Activated T-cell treated with anti-CD3 and anti-CD28 coated beads, Interleukin-2, amount 50 U/mL, for 24 hours (primary cell): ENCODE measurements around the gene SNTG2.
"Not testable (repeated sequence)": the region's sequence is repeated elsewhere in the genome, so short reads cannot be mapped to it uniquely, and the experiment has no call there.

Experiments
- DNase-seq: peaks from one replicate; pipeline ENCODE4 v3.0.0-alpha.2; 2020
- H3K27ac Mint-ChIP-seq: 2 replicates; pipeline ENCODE4 v1.8.0; 2020; ENCODE audit warnings: mild to moderate bottlenecking, mixed read lengths
- H3K27me3 Mint-ChIP-seq: 2 replicates; pipeline ENCODE4 v1.8.0; 2020; ENCODE audit warnings: mixed read lengths
- H3K36me3 Mint-ChIP-seq: 2 replicates; pipeline ENCODE4 v1.8.0; 2020; ENCODE audit warnings: low read depth, mixed read lengths
- H3K4me1 Mint-ChIP-seq: 2 replicates; pipeline ENCODE4 v1.8.0; 2020; ENCODE audit warnings: low read depth, mixed read lengths
- H3K4me3 Mint-ChIP-seq: 2 replicates; pipeline ENCODE4 v1.8.0; 2020; ENCODE audit warnings: mild to moderate bottlenecking, moderate library complexity, mixed read lengths
- H3K9me3 Mint-ChIP-seq: 2 replicates; pipeline ENCODE4 v1.8.0; 2020; ENCODE audit warnings: mixed read lengths

SNTG2 gene

DNA sequence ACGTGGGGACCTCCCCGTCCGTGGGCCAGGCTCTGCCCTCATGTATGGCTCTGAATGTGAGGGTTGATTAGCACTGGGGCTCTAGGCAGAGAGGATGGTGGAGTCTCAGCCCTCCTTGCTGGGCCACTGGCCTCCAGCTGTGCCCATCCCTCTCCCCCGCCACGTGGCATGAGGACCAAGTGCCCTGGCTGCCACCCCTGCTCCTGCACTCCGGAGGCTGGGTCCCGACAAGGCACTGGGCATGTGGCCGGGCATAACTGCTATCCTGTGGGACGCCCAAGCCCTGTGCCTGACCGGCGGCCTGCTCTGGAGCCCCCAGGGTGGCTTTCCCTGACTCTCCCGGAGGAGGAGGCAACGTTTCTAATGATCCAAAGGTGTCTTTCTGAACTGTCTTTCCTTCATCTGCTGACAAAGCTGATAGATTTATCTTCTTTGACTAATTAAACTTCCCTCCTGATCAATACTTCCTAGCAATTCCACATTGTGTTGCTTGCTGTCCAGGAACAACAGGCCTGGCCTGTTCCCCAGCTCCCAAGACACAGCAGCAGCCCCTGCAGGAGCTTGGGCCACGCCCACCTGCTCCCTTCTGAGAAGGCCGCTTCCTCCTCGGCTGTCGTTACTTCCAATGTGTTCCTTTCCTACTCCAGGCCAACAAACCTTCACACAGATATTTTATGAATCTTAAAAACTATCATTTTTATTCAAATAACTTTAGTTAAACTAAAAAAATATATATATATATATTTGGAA lies 132.0 kb downstream of the SNTG2 start:
- peaks cover 6% of the 10 kb centered on the region for H3K27me3 Mint-ChIP-seq

DNA sequence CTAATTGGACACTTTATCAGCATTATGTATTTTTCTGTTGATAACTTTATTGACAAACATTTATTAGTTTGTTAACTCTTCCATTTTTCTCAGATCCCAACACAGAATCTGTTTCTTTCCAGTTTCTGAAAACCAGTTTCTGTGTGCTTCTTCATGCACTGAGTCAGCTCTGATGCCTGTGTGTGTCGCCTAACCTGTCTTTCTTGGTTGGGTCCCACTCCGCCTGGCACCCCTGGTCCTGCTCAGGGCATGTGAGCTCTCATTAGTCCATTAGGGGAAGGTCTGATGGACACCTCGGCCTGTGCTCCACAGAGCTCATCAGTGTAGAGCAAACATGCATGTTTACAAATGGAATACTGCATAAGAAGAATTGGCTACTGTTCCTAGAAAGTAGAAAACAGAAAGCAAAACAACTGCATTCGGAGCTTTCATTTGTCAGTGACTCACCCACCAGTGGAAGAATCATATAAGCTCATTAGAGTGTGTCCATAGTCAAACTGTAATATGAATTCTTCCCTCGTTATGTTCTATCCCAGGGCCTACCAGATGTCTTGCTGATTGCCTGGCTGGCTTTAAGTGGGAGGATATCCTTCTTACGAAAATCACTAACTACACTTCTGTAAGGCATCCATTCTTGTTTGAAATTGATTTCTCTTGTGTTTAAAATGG lies 137.7 kb downstream of the SNTG2 start:
- no peak for DNase-seq

More for the DNA sequence above, 132.0 kb downstream of the SNTG2 start:
- no peak for DNase-seq
- no peak overlapping the region for H3K4me3 Mint-ChIP-seq
- H3K27ac Mint-ChIP-seq, result no peak overlapping the region
- H3K9me3 Mint-ChIP-seq, result no peaks in the 10 kb centered on the region
- H3K36me3 Mint-ChIP-seq, result no peaks in the 10 kb centered on the region
- H3K4me1 Mint-ChIP-seq, result no peaks in the 10 kb centered on the region

DNA sequence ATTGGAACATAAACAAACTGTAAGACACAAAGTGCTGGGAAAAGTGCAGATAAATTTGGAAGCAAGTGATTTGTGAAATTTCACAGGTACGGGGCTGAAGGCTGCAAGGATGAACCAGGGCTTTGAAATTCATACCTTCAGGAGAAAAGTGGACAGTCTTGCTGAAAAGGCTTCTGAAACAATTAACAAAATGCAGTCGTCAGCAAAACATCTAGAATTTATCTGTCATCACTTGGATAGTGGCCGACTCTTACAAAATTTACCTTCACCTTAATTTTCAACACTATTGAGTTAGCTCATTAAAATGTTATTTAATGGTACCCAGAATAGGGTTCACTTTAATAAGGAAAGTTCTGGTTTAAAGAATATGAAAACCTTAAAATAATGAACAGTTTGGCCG lies 138.3 kb downstream of the SNTG2 start:
- no peak for DNase-seq
- no peak overlapping the region for H3K27ac Mint-ChIP-seq
- peaks cover 3% of the 10 kb centered on the region for H3K4me1 Mint-ChIP-seq
- no peaks in the 10 kb centered on the region for H3K9me3 Mint-ChIP-seq
- no peaks in the 10 kb centered on the region for H3K27me3 Mint-ChIP-seq
- H3K36me3 Mint-ChIP-seq, result no peaks in the 10 kb centered on the region
- H3K4me3 Mint-ChIP-seq, result no peak overlapping the region

More for the DNA sequence above, 137.7 kb downstream of the SNTG2 start:
- Mint-ChIP-seq H3K27me3 (no peaks in the 10 kb centered on the region), H3K36me3 (no peaks in the 10 kb centered on the region), H3K4me1 (peaks cover 3% of the 10 kb centered on the region), H3K4me3 (no peak overlapping the region), H3K9me3 (no peaks in the 10 kb centered on the region), H3K27ac (no peak overlapping the region)

DNA sequence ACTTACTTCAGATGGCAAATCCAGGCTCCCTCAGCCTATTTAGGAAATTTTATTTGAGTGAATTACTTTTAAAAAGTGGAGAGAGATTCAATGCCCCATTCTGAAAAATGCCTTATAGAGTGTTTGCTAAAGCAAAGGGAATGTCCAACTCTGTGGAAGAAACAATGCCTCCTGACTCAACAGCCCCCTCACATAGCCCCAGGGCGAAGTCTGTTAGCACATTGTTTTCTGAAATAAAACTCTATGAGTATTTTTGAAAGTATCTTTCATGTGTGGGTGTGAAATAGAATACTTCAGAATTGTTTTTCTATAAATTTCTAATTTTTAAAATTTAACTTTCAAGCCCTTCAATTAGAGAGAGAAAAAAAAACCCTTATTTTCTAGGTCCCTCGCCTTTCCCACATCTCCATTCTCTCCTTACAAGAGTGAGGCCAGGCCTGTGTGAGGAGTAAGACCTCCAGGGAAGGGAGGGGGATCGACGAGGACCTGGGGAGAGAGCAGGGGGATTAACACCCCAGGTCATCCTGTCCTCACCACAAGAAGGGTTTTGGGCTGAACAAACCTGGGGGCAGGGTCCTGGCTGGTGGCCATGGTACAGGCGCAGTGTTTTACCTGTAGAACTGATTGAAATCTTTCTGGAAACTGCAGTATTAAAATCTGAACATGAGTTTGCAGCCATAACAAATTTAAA lies 141.4 kb downstream of the SNTG2 start:
- Mint-ChIP-seq H3K36me3 (no peaks in the 10 kb centered on the region), H3K4me3 (no peak overlapping the region), H3K9me3 (no peaks in the 10 kb centered on the region), H3K27ac (no peak overlapping the region), H3K4me1 (peaks cover 8% of the 10 kb centered on the region), H3K27me3 (no peaks in the 10 kb centered on the region)
- DNase-seq, result no peak

DNA sequence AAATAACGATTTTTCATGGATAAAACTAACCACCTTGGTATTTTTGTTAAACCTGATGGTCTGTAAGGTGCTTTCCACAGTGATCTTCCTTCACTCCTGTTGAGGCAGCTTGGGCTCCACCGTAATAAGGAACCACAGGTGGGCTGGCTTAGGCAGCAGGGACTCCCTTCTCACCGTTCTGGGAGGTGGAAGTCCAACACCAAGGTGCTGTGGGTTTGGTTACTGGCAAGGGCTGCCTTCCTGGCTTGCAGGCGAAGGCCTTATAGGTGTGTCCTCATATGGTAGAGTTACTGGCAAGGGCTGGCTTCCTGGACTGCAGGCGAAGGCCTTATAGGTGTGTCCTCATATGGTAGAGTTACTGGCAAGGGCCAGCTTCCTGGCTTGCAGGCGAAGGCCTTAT lies 143.0 kb downstream of the SNTG2 start:
- not testable (repeated sequence) for H3K4me1 Mint-ChIP-seq, DNase-seq, H3K27ac Mint-ChIP-seq, H3K36me3 Mint-ChIP-seq, H3K4me3 Mint-ChIP-seq, H3K27me3 Mint-ChIP-seq, H3K9me3 Mint-ChIP-seq

DNA sequence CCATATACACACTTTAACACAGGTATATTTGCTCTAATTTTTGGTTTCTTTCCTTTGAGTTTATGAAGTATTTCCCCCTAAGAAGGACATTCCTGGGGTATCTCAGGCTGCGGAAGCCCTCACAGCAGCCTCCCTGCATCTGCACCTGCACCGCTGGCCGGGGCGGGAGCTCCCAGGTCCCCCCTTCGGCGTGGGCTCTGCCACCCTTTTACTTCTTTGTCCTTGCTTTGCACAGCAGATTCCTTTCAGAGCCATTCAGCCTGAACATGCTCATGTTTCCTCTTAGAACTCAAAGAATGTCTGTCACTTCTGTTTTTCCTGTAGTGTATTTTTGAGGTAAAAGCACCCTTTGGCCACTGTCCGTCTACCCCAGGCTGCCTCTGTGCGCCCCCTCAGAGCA lies 146.5 kb downstream of the SNTG2 start:
- Mint-ChIP-seq H3K27me3 (no peaks in the 10 kb centered on the region), H3K9me3 (no peaks in the 10 kb centered on the region), H3K4me1 (peaks cover 8% of the 10 kb centered on the region), H3K36me3 (no peaks in the 10 kb centered on the region), H3K4me3 (no peak overlapping the region), H3K27ac (no peak overlapping the region)
- no peak for DNase-seq

DNA sequence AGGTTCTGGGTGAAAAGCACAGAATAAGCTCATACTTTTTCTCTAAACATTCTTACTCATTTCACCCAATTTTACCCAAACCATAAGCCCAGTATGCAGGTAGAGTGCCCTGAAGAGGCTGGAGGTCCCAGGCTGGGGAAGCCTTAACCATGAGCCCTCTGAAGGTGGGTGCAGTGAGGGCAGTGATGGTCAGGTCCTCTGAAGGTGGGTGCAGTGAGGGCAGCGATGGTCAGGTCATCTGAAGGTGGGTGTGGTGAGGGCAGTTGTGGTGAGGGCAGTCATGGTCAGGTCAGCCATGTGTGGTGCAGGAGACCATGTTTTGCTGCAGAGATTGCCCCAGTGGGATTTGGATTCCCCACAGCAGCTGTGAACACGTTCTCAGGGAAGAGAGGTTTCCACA lies 148.8 kb downstream of the SNTG2 start:
- Mint-ChIP-seq H3K36me3 (no peaks in the 10 kb centered on the region), H3K27me3 (no peaks in the 10 kb centered on the region), H3K27ac (no peak overlapping the region), H3K4me1 (peaks cover 5% of the 10 kb centered on the region), H3K4me3 (no peak overlapping the region), H3K9me3 (no peaks in the 10 kb centered on the region)
- no peak for DNase-seq

DNA sequence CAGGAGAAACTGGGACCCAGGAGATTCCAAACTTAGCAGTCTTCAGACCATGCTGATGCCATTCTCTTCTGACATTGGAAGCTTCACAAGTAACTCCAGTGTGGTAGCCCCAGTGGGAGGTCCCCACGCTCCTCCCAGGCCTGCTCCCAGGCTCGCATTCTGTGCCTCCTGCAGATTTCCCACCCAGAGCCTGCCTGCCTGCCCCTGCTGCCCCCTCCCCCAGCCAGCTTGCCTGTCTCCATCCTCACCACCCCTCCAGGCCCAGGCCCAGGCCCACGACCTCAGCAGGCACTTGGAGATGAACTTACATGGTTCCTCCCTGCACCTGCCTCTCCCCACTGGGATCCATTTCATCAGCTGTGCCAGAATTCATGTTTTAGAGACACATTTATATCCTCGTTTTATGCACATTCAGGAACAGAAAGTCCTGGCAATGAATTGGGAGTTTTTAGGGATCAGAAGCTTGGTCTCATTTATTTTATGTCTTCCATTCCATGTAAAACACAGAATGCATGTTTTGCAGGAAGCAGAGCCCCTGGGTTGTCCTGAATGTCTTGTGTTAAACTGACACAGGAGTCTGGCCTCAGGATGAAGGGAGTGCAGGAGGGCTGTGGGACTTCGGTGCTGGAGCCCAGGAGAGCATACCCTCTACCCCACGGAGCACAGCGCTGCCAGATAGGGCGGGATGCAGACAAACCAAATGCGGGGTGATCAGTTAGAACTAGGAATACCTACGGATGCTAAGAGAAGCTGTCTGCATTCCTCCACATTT lies 150.5 kb downstream of the SNTG2 start:
- Mint-ChIP-seq H3K27me3 (no peaks in the 10 kb centered on the region), H3K4me3 (no peak overlapping the region), H3K4me1 (no peaks in the 10 kb centered on the region), H3K36me3 (no peaks in the 10 kb centered on the region), H3K9me3 (no peaks in the 10 kb centered on the region), H3K27ac (no peak overlapping the region)
- DNase-seq, result no peak

DNA sequence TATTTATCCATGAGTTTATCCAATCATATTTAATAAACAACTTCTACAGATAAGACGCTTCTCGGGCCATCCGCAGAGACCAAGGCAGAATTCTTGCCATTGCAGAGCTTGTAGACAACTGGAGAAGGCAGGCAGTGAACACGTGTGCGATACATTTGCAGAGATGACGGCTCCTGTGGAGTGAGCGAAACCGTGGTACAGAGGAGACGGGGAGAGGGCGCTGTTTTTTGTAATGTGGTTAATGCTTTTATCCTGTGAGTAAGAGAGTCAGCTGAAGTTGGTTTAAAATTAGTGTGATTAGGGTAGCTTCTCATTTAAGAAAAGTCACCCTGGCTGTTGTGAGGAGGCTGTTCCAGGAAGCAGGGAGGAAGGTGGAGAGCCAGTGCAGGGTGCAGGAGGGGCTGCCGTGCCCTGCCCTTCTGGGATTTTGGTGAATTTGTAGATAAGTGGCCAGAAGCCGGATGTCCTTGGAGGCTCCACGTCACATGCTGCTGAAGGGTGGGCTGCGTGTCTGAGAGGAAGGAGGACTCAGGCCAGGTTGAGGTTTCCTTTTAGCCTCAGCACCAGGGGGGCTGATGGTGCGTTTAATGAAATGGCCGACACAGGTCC lies 151.4 kb downstream of the SNTG2 start:
- no peaks in the 10 kb centered on the region for H3K9me3 Mint-ChIP-seq
- DNase-seq, result no peak
- H3K27ac Mint-ChIP-seq, result no peak overlapping the region
- H3K27me3 Mint-ChIP-seq, result no peaks in the 10 kb centered on the region
- H3K4me1 Mint-ChIP-seq, result no peaks in the 10 kb centered on the region
- no peaks in the 10 kb centered on the region for H3K36me3 Mint-ChIP-seq
- H3K4me3 Mint-ChIP-seq, result no peak overlapping the region

DNA sequence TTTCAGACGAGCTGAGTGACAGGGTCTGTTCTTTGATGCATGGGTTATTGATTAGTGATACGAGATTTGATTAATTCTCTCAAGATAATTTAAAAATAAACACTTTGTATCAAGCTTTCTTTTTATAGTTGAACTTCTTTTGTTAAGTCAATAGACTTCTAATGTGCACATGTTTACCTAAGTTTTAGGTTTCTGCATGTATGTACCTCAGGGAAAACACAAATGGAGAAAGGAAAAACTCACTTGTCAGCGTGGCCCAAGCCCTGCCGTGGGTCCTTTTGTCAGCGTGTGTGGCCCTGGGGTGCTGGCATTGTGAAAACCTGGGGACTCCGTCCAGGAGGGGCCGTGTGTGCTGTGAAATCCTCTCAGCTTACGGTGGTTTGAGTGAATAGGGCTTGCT lies 153.7 kb downstream of the SNTG2 start:
- H3K27me3 Mint-ChIP-seq, result no peaks in the 10 kb centered on the region
- DNase-seq, result no peak
- H3K4me3 Mint-ChIP-seq, result no peak overlapping the region
- no peak overlapping the region for H3K27ac Mint-ChIP-seq
- H3K4me1 Mint-ChIP-seq, result no peaks in the 10 kb centered on the region
- H3K36me3 Mint-ChIP-seq, result no peaks in the 10 kb centered on the region
- no peaks in the 10 kb centered on the region for H3K9me3 Mint-ChIP-seq

DNA sequence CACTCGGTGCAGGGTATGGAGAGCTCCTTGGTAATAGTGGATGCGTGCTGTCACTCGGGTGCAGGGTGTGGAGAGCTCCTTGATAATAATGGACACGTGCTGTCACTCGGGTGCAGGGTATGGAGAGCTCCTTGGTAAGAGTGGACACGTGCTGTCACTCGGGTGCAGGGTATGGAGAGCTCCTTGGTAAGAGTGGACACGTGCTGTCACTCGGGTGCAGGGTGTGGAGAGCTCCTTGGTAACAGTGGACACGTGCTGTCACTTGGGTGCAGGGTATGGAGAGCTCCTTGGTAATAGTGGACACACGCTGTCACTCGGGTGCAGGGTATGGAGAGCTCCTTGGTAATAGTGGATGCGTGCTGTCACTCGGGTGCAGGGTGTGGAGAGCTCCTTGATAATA lies 155.7 kb downstream of the SNTG2 start:
- not testable (repeated sequence) for H3K36me3 Mint-ChIP-seq, H3K9me3 Mint-ChIP-seq, H3K4me3 Mint-ChIP-seq, H3K27ac Mint-ChIP-seq, H3K4me1 Mint-ChIP-seq, H3K27me3 Mint-ChIP-seq, DNase-seq

DNA sequence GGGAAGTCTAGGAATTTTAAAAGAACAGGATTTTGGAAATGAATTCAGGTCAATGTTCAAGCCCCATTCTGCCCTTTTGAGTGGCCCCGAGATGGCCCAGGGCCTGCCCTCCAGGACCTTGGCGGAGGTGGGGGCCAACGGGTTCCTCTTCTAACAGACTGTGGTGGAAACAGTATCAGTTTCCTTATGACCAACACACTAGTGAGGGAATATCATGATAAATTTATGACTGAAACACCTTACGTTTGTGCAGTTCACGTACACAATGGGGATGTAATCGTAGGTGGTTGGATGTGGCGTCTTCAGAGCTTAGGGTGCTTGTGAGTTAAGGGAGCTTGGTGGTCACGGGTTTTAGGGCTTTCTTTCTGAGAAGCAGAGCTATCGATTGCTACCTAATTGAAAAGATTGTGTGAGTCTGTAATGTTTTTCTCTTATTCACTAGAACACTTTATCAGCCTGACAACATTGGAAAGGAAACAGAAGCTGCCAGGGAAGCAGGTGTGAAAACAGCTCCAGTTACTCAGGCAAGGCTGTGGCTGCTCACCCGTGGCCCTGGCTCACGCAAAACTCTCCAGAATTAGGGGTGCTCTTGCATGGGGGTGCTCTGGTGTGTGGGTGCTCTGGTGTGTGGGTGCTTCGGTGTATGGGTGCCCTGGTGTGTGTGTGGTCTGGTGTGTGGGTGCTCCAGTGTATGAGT lies 165.3 kb downstream of the SNTG2 start:
- H3K36me3 Mint-ChIP-seq, result no peaks in the 10 kb centered on the region
- no peak overlapping the region for H3K4me3 Mint-ChIP-seq
- H3K4me1 Mint-ChIP-seq, result peaks cover 2% of the 10 kb centered on the region
- peaks cover 3% of the 10 kb centered on the region for H3K27me3 Mint-ChIP-seq
- peaks cover 10% of the 10 kb centered on the region for H3K9me3 Mint-ChIP-seq
- no peak overlapping the region for H3K27ac Mint-ChIP-seq
- no peak for DNase-seq

DNA sequence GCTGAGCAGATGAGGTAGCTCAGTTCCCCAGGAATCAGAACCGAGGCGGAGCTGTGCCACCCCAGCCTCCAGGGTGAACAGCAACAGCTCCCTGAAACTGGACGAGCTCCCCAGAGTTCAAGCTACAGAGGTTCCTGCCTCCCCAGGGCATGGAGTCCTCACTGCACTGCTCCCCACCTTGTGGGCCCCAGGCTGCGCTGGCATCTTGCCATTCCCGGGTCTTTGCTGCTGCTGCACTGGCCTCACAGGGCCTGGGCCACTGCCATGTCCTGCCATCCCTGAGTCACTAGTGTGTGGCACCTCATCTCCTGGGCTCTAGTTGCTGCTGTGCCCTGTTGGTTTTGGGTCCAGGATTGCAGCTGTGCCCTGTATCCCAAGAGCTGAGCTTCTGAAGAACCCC lies 166.9 kb downstream of the SNTG2 start:
- DNase-seq, result no peak
- Mint-ChIP-seq H3K36me3 (no peaks in the 10 kb centered on the region), H3K4me1 (peaks cover 2% of the 10 kb centered on the region), H3K4me3 (no peak overlapping the region), H3K27me3 (peaks cover 3% of the 10 kb centered on the region), H3K9me3 (peaks cover 6% of the 10 kb centered on the region), H3K27ac (no peak overlapping the region)

DNA sequence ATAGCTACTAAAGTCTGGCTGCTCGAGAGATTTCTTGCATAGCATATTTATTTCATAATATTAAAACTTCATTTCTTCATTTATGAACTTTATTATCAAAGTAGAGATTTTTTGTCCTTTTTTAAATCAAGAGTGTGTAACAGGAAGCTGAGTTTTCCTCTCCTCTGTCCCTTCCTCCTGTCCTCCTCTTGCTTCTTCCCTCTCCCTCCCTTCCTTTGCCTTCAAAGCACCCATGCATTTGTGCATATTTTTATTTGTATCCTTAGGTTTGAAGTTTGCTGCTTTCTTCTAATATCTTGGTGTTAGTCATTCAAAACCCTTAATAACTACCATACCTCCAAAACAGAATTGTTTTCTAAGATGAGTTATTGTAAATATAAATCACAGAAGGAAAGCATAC lies 174.6 kb downstream of the SNTG2 start:
- Mint-ChIP-seq H3K27ac (no peak overlapping the region), H3K27me3 (no peaks in the 10 kb centered on the region), H3K36me3 (no peaks in the 10 kb centered on the region), H3K4me3 (no peak overlapping the region), H3K9me3 (no peaks in the 10 kb centered on the region), H3K4me1 (peaks cover 9% of the 10 kb centered on the region)
- no peak for DNase-seq
